Erythroblast (primary cell): ENCODE measurements around the gene GDF10.

ENCODE experiments used
- GATA1 ChIP-seq: IDR thresholded peaks from 2 replicates; pipeline ENCODE4 v1.6.1; 2011; ENCODE audit warnings: low read depth, mild to moderate bottlenecking, control low read depth, low read length, moderate library complexity
- POLR2A ChIP-seq: IDR thresholded peaks from 2 replicates; pipeline ENCODE4 v1.6.1; 2011; ENCODE audit warnings: mild to moderate bottlenecking, low read length

DNA sequence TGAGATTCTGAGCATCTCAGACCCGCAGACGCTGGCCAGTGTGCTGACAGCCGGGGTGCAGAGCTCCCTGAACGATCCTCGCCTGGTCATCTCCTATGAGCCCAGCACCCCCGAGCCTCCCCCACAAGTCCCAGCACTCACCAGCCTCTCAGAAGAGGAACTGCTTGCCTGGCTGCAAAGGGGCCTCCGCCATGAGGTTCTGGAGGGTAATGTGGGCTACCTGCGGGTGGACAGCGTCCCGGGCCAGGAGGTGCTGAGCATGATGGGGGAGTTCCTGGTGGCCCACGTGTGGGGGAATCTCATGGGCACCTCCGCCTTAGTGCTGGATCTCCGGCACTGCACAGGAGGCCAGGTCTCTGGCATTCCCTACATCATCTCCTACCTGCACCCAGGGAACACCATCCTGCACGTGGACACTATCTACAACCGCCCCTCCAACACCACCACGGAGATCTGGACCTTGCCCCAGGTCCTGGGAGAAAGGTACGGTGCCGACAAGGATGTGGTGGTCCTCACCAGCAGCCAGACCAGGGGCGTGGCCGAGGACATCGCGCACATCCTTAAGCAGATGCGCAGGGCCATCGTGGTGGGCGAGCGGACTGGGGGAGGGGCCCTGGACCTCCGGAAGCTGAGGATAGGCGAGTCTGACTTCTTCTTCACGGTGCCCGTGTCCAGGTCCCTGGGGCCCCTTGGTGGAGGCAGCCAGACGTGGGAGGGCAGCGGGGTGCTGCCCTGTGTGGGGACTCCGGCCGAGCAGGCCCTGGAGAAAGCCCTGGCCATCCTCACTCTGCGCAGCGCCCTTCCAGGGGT lies 48.9 kb downstream of the GDF10 start:
- TF ChIP-seq POLR2A (no peak), GATA1 (no peak)
